Immature natural killer cell (primary cell): Measurements from ENCODE around the gene APOM. TPM values are rescaled to one million over a fixed set of nuclear protein-coding genes. Genes with fewer than 3 reads are reported as not detected.

ENCODE experiments used
- DNase-seq, 3 donors: peaks; one replicate each; pipeline ENCODE4 v3.0.0; 2022; ENCODE audit warnings: mixed read lengths in 1 of 3
- H3K27ac Mint-ChIP-seq, 6 donors: one replicate each; pipeline ENCODE4 v1.8.0; 2020; ENCODE audit warnings: mixed read lengths in 6 of 6, mild to moderate bottlenecking in 5 of 6, inconsistent platforms in 4 of 6, moderate library complexity in 3 of 6
- H3K27me3 Mint-ChIP-seq, 3 donors: one replicate each; pipeline ENCODE4 v1.8.0; 2020 to 2021; ENCODE audit warnings: low read depth in 3 of 3, mild to moderate bottlenecking in 3 of 3, mixed read lengths in 3 of 3, moderate library complexity in 3 of 3, inconsistent platforms in 1 of 3
- H3K36me3 Mint-ChIP-seq, 3 donors: one replicate each; pipeline ENCODE4 v1.8.0; 2020; ENCODE audit warnings: mixed read lengths in 3 of 3, inconsistent platforms in 2 of 3, mild to moderate bottlenecking in 2 of 3
- H3K4me1 Mint-ChIP-seq, 2 donors: one replicate each; pipeline ENCODE4 v1.8.0; 2020; ENCODE audit warnings: inconsistent platforms in 2 of 2, mild to moderate bottlenecking in 2 of 2, mixed read lengths in 2 of 2, moderate library complexity in 1 of 2
- H3K4me3 Mint-ChIP-seq, 5 donors: one replicate each; pipeline ENCODE4 v1.8.0; 2020; ENCODE audit warnings: mild to moderate bottlenecking in 5 of 5, mixed read lengths in 5 of 5, inconsistent platforms in 3 of 5, moderate library complexity in 3 of 5
- H3K9me3 Mint-ChIP-seq, 6 donors: one replicate each; pipeline ENCODE4 v1.8.0; 2020; ENCODE audit warnings: mild to moderate bottlenecking in 6 of 6, mixed read lengths in 6 of 6, inconsistent platforms in 4 of 6, moderate library complexity in 3 of 6
- polyA plus RNA-seq, 3 donors: library from polyadenylated mRNA; unstranded; fragments of 300-500 nt; fragmentation: Illumina TruSeq; gene quantifications; one replicate each; pipeline ENCODE4 v1.2.3, GENCODE V29; 2021

The APOM gene
- polyA plus RNA-seq, 3 donors from 2014 or later: 1.8 to 5.7 (median 3.9) TPM

GRCh38 chr6:31664790-31665500, 9.3 kb downstream of the APOM start, which contains the start of gene GPANK1:
TSS of gene GPANK1 (minus strand) at chr6:31664997. CDS start at chr6:31664478, 519 bp downstream.
- H3K9me3 Mint-ChIP-seq: no peaks in the 10 kb centered on the region
- H3K27ac Mint-ChIP-seq: peak within 1 kb of the TSS; percentile 95 to 99 (median 99)
- H3K27me3 Mint-ChIP-seq: peaks cover 12 to 16% (median 13%) of the 10 kb centered on the region in 3 donors
- DNase-seq: peak; percentile 88 to 91 (median 90)
- H3K4me1 Mint-ChIP-seq: peaks cover 61 to 66% of the 10 kb centered on the region in 2 donors
- peak within 1 kb of the TSS; percentile 88 to 100 (median 97) for H3K4me3 Mint-ChIP-seq
- peaks cover 4 to 34% (median 10%) of the 10 kb centered on the region in 3 donors for H3K36me3 Mint-ChIP-seq

- peak within 1 kb of the TSS; percentile 95 to 99 (median 99) for H3K27ac Mint-ChIP-seq
- peaks cover 4 to 41% (median 15%) of the 10 kb centered on the region in 3 donors for H3K36me3 Mint-ChIP-seq
- peaks cover 12 to 16% (median 13%) of the 10 kb centered on the region in 3 donors for H3K27me3 Mint-ChIP-seq
Measured at GRCh38 chr6:31665501-31666336, 10.0 kb downstream of the APOM start, which contains the start of gene CSNK2B. TSS of gene CSNK2B (plus strand) at chr6:31666080. CDS start at chr6:31666832, 752 bp downstream.

GRCh38 chr6:31666337-31666965, 10.8 kb downstream of the APOM start:
- peaks cover 12 to 16% (median 13%) of the 10 kb centered on the region in 3 donors for H3K27me3 Mint-ChIP-seq
- H3K27ac Mint-ChIP-seq: peak overlapping the region; percentile 95 to 99 (median 99)
- peaks cover 50 to 54% of the 10 kb centered on the region in 2 donors for H3K4me1 Mint-ChIP-seq
- H3K36me3 Mint-ChIP-seq: peaks cover 4 to 45% (median 15%) of the 10 kb centered on the region in 3 donors
- H3K9me3 Mint-ChIP-seq: no peaks in the 10 kb centered on the region
- DNase-seq: no peak
- peak overlapping the region; percentile 88 to 100 (median 97) for H3K4me3 Mint-ChIP-seq

More at GRCh38 chr6:31665501-31666336, 10.0 kb downstream of the APOM start, which contains the start of gene CSNK2B:
- Mint-ChIP-seq H3K4me1 (peaks cover 56 to 61% of the 10 kb centered on the region in 2 donors), H3K4me3 (peak within 1 kb of the TSS; percentile 88 to 100 (median 97)), H3K9me3 (no peaks in the 10 kb centered on the region)
- DNase-seq: peak; percentile 97

GRCh38 chr6:31669676-31670075, 14.0 kb downstream of the APOM start, which contains the start of gene LY6G5B:
TSS of gene LY6G5B (plus strand) at chr6:31669976. CDS start at chr6:31670951, 975 bp downstream.
- no peak for DNase-seq
- H3K4me3 Mint-ChIP-seq: no peak within 1 kb of the TSS
- H3K27me3 Mint-ChIP-seq: peaks cover 9 to 14% (median 11%) of the 10 kb centered on the region in 3 donors
- H3K9me3 Mint-ChIP-seq: no peaks in the 10 kb centered on the region
- H3K36me3 Mint-ChIP-seq: peaks cover 11 to 47% (median 17%) of the 10 kb centered on the region in 3 donors
- H3K4me1 Mint-ChIP-seq: peaks cover 28 to 34% of the 10 kb centered on the region in 2 donors
- peak within 1 kb of the TSS in 1 of 6 donors; percentile 23 for H3K27ac Mint-ChIP-seq

GRCh38 chr6:31676322-31676903, 20.7 kb downstream of the APOM start:
- peak overlapping the region in 1 of 6 donors; percentile 61 for H3K27ac Mint-ChIP-seq
- peaks cover 16 to 22% of the 10 kb centered on the region in 2 donors for H3K4me1 Mint-ChIP-seq
- no peak for DNase-seq
- H3K4me3 Mint-ChIP-seq: no peak overlapping the region
- peaks cover 9 to 11% (median 10%) of the 10 kb centered on the region in 3 donors for H3K36me3 Mint-ChIP-seq
- peaks cover 0 to 8% (median 4%) of the 10 kb centered on the region in 3 donors for H3K27me3 Mint-ChIP-seq
- H3K9me3 Mint-ChIP-seq: no peaks in the 10 kb centered on the region

GRCh38 chr6:31676904-31677303, 21.2 kb downstream of the APOM start:
- Mint-ChIP-seq H3K4me1 (peaks cover 20 to 26% of the 10 kb centered on the region in 2 donors), H3K9me3 (no peaks in the 10 kb centered on the region), H3K27ac (no peak overlapping the region), H3K4me3 (no peak overlapping the region), H3K36me3 (peaks cover 9 to 11% (median 10%) of the 10 kb centered on the region in 3 donors), H3K27me3 (peaks cover 0 to 8% (median 4%) of the 10 kb centered on the region in 3 donors)
- DNase-seq: no peak

GRCh38 chr6:31677955-31678354, 22.3 kb downstream of the APOM start:
- no peaks in the 10 kb centered on the region for H3K9me3 Mint-ChIP-seq
- no peak for DNase-seq
- peak overlapping the region in 1 of 6 donors; percentile 25 for H3K27ac Mint-ChIP-seq
- H3K27me3 Mint-ChIP-seq: peaks cover 0 to 8% (median 2%) of the 10 kb centered on the region in 3 donors
- peaks cover 4 to 6% (median 4%) of the 10 kb centered on the region in 3 donors for H3K36me3 Mint-ChIP-seq
- peaks cover 20 to 26% of the 10 kb centered on the region in 2 donors for H3K4me1 Mint-ChIP-seq
- H3K4me3 Mint-ChIP-seq: no peak overlapping the region

- Mint-ChIP-seq H3K9me3 (no peaks in the 10 kb centered on the region), H3K36me3 (peaks cover 0 to 6% (median 0%) of the 10 kb centered on the region in 3 donors), H3K27me3 (peaks cover 0 to 8% (median 4%) of the 10 kb centered on the region in 3 donors), H3K27ac (peak within 1 kb of the TSS; percentile 48 to 97 (median 82)), H3K4me1 (peaks cover 22 to 26% of the 10 kb centered on the region in 2 donors), H3K4me3 (peak within 1 kb of the TSS; percentile 83 to 99 (median 89))
- peak; percentile 60 to 73 (median 66) for DNase-seq
Measured at GRCh38 chr6:31680226-31681134, 24.8 kb downstream of the APOM start, which contains the start of gene LY6G5C. TSS of gene LY6G5C (minus strand) at chr6:31681067. CDS start at chr6:31680373, 694 bp downstream.

GRCh38 chr6:31681135-31681671, 25.5 kb downstream of the APOM start:
- Mint-ChIP-seq H3K4me1 (peaks cover 22 to 26% of the 10 kb centered on the region in 2 donors), H3K27me3 (peaks cover 0 to 8% (median 5%) of the 10 kb centered on the region in 3 donors), H3K4me3 (peak overlapping the region; percentile 83 to 99 (median 89)), H3K36me3 (peaks cover 2 to 9% (median 2%) of the 10 kb centered on the region in 3 donors), H3K27ac (peak overlapping the region in 5 of 6 donors; percentile 45 to 97 (median 81)), H3K9me3 (no peaks in the 10 kb centered on the region)
- DNase-seq: peak; percentile 30 to 33 (median 30)

- no peak for DNase-seq
- H3K27me3 Mint-ChIP-seq: peaks cover 0 to 4% (median 4%) of the 10 kb centered on the region in 3 donors
- H3K4me3 Mint-ChIP-seq: no peak overlapping the region
- peak overlapping the region in 1 of 6 donors; percentile 69 for H3K27ac Mint-ChIP-seq
- H3K4me1 Mint-ChIP-seq: peaks cover 21 to 26% of the 10 kb centered on the region in 2 donors
- H3K36me3 Mint-ChIP-seq: peaks cover 4 to 17% (median 9%) of the 10 kb centered on the region in 3 donors
- no peaks in the 10 kb centered on the region for H3K9me3 Mint-ChIP-seq
Measured at GRCh38 chr6:31683591-31683990, 27.9 kb downstream of the APOM start.

GRCh38 chr6:31686483-31686882, 30.8 kb downstream of the APOM start:
- Mint-ChIP-seq H3K9me3 (no peaks in the 10 kb centered on the region), H3K4me1 (peaks cover 3 to 5% of the 10 kb centered on the region in 2 donors), H3K36me3 (peaks cover 7 to 32% (median 9%) of the 10 kb centered on the region in 3 donors), H3K27ac (peak overlapping the region in 5 of 6 donors; percentile 21 to 92 (median 45)), H3K27me3 (peaks cover 0 to 4% (median 2%) of the 10 kb centered on the region in 3 donors), H3K4me3 (no peak overlapping the region)
- DNase-seq: no peak
